ENCODE results near the gene DLGAP1.

The DLGAP1 gene

GRCh38 chr18:3494245-3494526, 960.9 kb downstream of the DLGAP1 start:
- H3K9me3 ChIP-seq (ENCODE audit: severe bottlenecking) = no peaks in the 10 kb centered on the region
- H3K4me1 ChIP-seq (ENCODE audit: insufficient read depth, poor library complexity, severe bottlenecking) = no peaks in the 10 kb centered on the region
- no peak overlapping the region for H3K27ac ChIP-seq (ENCODE audit: poor library complexity, severe bottlenecking)
- no peaks in the 10 kb centered on the region for H3K36me3 ChIP-seq (ENCODE audit: low read depth)
- TF ChIP-seq, protein P1, sequence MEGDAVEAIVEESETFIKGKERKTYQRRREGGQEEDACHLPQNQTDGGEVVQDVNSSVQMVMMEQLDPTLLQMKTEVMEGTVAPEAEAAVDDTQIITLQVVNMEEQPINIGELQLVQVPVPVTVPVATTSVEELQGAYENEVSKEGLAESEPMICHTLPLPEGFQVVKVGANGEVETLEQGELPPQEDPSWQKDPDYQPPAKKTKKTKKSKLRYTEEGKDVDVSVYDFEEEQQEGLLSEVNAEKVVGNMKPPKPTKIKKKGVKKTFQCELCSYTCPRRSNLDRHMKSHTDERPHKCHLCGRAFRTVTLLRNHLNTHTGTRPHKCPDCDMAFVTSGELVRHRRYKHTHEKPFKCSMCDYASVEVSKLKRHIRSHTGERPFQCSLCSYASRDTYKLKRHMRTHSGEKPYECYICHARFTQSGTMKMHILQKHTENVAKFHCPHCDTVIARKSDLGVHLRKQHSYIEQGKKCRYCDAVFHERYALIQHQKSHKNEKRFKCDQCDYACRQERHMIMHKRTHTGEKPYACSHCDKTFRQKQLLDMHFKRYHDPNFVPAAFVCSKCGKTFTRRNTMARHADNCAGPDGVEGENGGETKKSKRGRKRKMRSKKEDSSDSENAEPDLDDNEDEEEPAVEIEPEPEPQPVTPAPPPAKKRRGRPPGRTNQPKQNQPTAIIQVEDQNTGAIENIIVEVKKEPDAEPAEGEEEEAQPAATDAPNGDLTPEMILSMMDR (IDR thresholded peaks at IDR 0.05; ENCODE audit: poor library complexity, severe bottlenecking) = no peak
- no peak overlapping the region for H3K4me3 ChIP-seq (ENCODE audit: severe bottlenecking)
- ATAC-seq (ENCODE audit: low read depth) (no peak), DNase-seq (ENCODE audit: low spot score) (no peak)
- no peaks in the 10 kb centered on the region for H3K27me3 ChIP-seq (ENCODE audit: insufficient read depth, poor library complexity, severe bottlenecking)

DNA sequence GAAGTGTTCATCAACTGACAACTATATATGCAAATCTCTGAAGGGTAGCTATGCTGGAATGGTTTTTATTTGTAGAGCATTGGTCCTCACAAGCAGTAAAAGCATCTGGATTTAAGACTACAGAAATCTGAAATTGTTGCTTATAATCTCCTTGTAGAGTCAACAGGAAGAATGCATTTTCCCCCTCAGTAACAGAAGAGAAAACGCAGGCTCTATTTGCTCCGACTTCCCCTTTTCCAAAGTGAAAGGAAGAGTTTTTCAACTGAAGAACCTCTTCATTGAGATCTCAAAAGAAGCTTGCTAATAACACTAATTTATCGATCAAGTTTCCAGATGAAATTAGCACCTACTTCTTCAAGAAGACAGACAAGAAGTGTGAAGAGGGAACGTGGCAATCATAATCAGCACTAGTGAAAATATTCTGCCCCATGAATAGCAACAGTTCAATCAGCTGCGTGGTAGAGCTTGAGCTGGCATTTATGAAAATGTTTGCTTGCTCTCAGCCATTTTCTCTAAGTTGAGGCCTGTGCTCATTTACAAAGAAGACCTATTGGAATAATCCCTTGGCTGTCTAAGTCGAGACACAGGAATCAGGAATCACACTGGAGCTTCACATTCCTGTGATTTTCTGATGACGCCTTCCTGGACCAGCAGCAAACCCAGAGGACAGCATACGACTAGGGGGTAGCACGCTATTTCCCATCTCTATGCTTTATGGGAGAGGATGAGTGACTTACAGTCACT, 961.4 kb downstream of the DLGAP1 start:
- DNase-seq (ENCODE audit: low spot score) = no peak
- Histone ChIP-seq H3K4me1 (ENCODE audit: insufficient read depth, poor library complexity, severe bottlenecking) (no peaks in the 10 kb centered on the region), H3K27me3 (ENCODE audit: insufficient read depth, poor library complexity, severe bottlenecking) (no peaks in the 10 kb centered on the region), H3K27ac (ENCODE audit: poor library complexity, severe bottlenecking) (no peak overlapping the region), H3K4me3 (ENCODE audit: severe bottlenecking) (no peak overlapping the region), H3K9me3 (ENCODE audit: severe bottlenecking) (no peaks in the 10 kb centered on the region), H3K36me3 (ENCODE audit: low read depth) (no peaks in the 10 kb centered on the region)
- no peak for ATAC-seq (ENCODE audit: low read depth)
- TF ChIP-seq, protein P1 (IDR thresholded peaks at IDR 0.05; ENCODE audit: poor library complexity, severe bottlenecking) = no peak

DNA sequence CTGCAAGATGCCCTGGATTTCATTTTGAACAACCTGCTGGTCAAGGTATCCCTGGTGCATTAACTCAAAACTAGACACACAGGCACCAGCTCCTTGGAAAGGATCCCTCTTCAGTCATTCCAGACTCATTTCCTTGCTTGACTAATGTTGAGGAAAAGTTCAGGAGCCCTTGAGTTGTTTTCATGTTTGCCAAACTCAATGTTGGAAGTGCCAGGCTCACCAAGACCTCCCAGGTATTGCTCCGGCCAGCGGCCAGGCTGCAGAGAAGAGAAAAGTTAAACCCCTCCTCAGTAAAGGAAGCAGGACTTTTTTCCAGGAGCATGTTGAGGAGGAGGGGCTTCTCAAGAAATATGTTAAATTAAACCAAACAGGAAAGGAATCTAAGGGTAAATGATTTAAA, 962.4 kb downstream of the DLGAP1 start:
- Histone ChIP-seq H3K36me3 (ENCODE audit: low read depth) (no peaks in the 10 kb centered on the region), H3K27ac (ENCODE audit: poor library complexity, severe bottlenecking) (no peak overlapping the region), H3K4me1 (ENCODE audit: insufficient read depth, poor library complexity, severe bottlenecking) (no peaks in the 10 kb centered on the region), H3K9me3 (ENCODE audit: severe bottlenecking) (no peaks in the 10 kb centered on the region), H3K4me3 (ENCODE audit: severe bottlenecking) (no peak overlapping the region), H3K27me3 (ENCODE audit: insufficient read depth, poor library complexity, severe bottlenecking) (no peaks in the 10 kb centered on the region)
- DNase-seq (ENCODE audit: low spot score) = no peak
- TF ChIP-seq, protein P1 (IDR thresholded peaks at IDR 0.05; ENCODE audit: poor library complexity, severe bottlenecking) = no peak
- ATAC-seq (ENCODE audit: low read depth) = no peak

- Histone ChIP-seq H3K36me3 (ENCODE audit: low read depth) (no peaks in the 10 kb centered on the region), H3K9me3 (ENCODE audit: severe bottlenecking) (no peaks in the 10 kb centered on the region), H3K27ac (ENCODE audit: poor library complexity, severe bottlenecking) (no peak overlapping the region), H3K4me1 (ENCODE audit: insufficient read depth, poor library complexity, severe bottlenecking) (no peaks in the 10 kb centered on the region), H3K27me3 (ENCODE audit: insufficient read depth, poor library complexity, severe bottlenecking) (no peaks in the 10 kb centered on the region), H3K4me3 (ENCODE audit: severe bottlenecking) (no peak overlapping the region)
- TF ChIP-seq, protein P1 (IDR thresholded peaks at IDR 0.05; ENCODE audit: poor library complexity, severe bottlenecking) = no peak
- DNase-seq (ENCODE audit: low spot score) = no peak
- ATAC-seq (ENCODE audit: low read depth) = no peak
These were observed 963.0 kb downstream of the DLGAP1 start for GRCh38 chr18:3491981-3492555.

- no peaks in the 10 kb centered on the region for H3K4me1 ChIP-seq (ENCODE audit: insufficient read depth, poor library complexity, severe bottlenecking)
- DNase-seq (ENCODE audit: low spot score) = no peak
- no peaks in the 10 kb centered on the region for H3K27me3 ChIP-seq (ENCODE audit: insufficient read depth, poor library complexity, severe bottlenecking)
- H3K4me3 ChIP-seq (ENCODE audit: severe bottlenecking) = no peak overlapping the region
- H3K9me3 ChIP-seq (ENCODE audit: severe bottlenecking) = no peaks in the 10 kb centered on the region
- TF ChIP-seq, protein P1 (IDR thresholded peaks at IDR 0.05; ENCODE audit: poor library complexity, severe bottlenecking) = no peak
- ATAC-seq (ENCODE audit: low read depth) = no peak
- no peak overlapping the region for H3K27ac ChIP-seq (ENCODE audit: poor library complexity, severe bottlenecking)
- H3K36me3 ChIP-seq (ENCODE audit: low read depth) = no peaks in the 10 kb centered on the region
These were observed 965.6 kb downstream of the DLGAP1 start for GRCh38 chr18:3489462-3489861.

Data from RWPE2 (cell line).